ENCODE data around the gene GRM7. TPM values are rescaled to one million over a fixed set of nuclear protein-coding genes. Genes with fewer than 3 reads are reported as not detected.

Gene GRM7
- total RNA-seq, 1 experiment from 2014 or later: 0.28 TPM

- WGBS (ENCODE audit: extremely low coverage, insufficient read length, low lambda C conversion rate): no CpG with 5 or more reads among the region's 1 CpG
- H3K4me1 ChIP-seq (ENCODE audit: insufficient read depth, low read length): no peaks in the 10 kb centered on the region
- no peak overlapping the region for H4K8ac ChIP-seq (replicated peaks; ENCODE audit: insufficient read length, low read depth, low read length)
- H2BK12ac ChIP-seq (ENCODE audit: insufficient read length, low read depth, low read length): no peak overlapping the region
- Mint-ChIP-seq H3K36me3 (ENCODE audit: insufficient read depth in 1 of 3, low read depth in 3 of 3) (no peaks in the 10 kb centered on the region), H3K9me3 (no peaks in the 10 kb centered on the region), H3K27me3 (ENCODE audit: low read depth) (no peaks in the 10 kb centered on the region), H3K4me3 (no peak overlapping the region), H3K27ac (no peak overlapping the region), H3K4me1 (peaks cover 6 to 7% of the 10 kb centered on the region in 2 experiments)
- H3K14ac ChIP-seq (ENCODE audit: insufficient read depth, low read length): no peak overlapping the region
- H3K4ac ChIP-seq (ENCODE audit: low read depth, low read length): no peak overlapping the region
- H3K23me2 ChIP-seq (ENCODE audit: insufficient read length, low read depth, low read length, poor library complexity, severe bottlenecking): no peaks in the 10 kb centered on the region
- H2BK15ac ChIP-seq (ENCODE audit: low read depth, low read length): no peak overlapping the region
- no peak overlapping the region for H3K27ac ChIP-seq (ENCODE audit: insufficient read length, low read depth, low read length)
- TF ChIP-seq CTCF (conservative IDR thresholded peaks at IDR 0.05): no peak
- H2BK5ac ChIP-seq (ENCODE audit: insufficient read length, low read length): no peak overlapping the region
- H3K79me1 ChIP-seq (ENCODE audit: insufficient read depth, low read depth, low read length, poor library complexity, severe bottlenecking): no peaks in the 10 kb centered on the region
- no peak overlapping the region for H3K56ac ChIP-seq (ENCODE audit: insufficient read length, low read depth, low read length)
- H2BK20ac ChIP-seq (ENCODE audit: low read depth, low read length, poor library complexity, severe bottlenecking): no peak overlapping the region
- H2AFZ ChIP-seq (ENCODE audit: low read length): no peak overlapping the region
- no peaks in the 10 kb centered on the region for H3K9me3 ChIP-seq (ENCODE audit: control insufficient read depth, low read depth, low read length)
- H3K79me2 ChIP-seq (ENCODE audit: insufficient read depth, low read length): no peaks in the 10 kb centered on the region
- H3K18ac ChIP-seq (ENCODE audit: insufficient read length, low read depth, low read length): no peak overlapping the region
- H2BK120ac ChIP-seq (ENCODE audit: low read depth, low read length, poor library complexity, severe bottlenecking): no peak overlapping the region
- H3T11ph ChIP-seq (ENCODE audit: low read length): no peak overlapping the region
- H3K23ac ChIP-seq (ENCODE audit: insufficient read length, low read depth, low read length): no peak overlapping the region
- no peak overlapping the region for H4K5ac ChIP-seq (ENCODE audit: insufficient read length, low read depth, low read length)
- DNase-seq: no peak
- H2AK5ac ChIP-seq (ENCODE audit: insufficient read length, low read length): no peak overlapping the region
- no peak overlapping the region for H3K4me2 ChIP-seq (ENCODE audit: insufficient read depth, insufficient read length, low read length)
- H4K91ac ChIP-seq (ENCODE audit: insufficient read length, low read depth, low read length): no peak overlapping the region
- H4K20me1 ChIP-seq (ENCODE audit: control insufficient read depth, insufficient read depth, insufficient read length): no peaks in the 10 kb centered on the region
- H3K27me3 ChIP-seq (ENCODE audit: insufficient read depth, low read length): no peaks in the 10 kb centered on the region
- H3K9ac ChIP-seq (ENCODE audit: extremely low read depth, insufficient read length, low read length): no peak overlapping the region
Measured at GRCh38 chr3:7620401-7620800, 759.5 kb downstream of the GRM7 start.
